Right kidney (tissue), 1 donor: ENCODE results near the gene ZNF148.

Experiments used
- DNase-seq: peaks from one replicate; pipeline ENCODE4 v3.0.0-alpha.2; 2016

Gene ZNF148

GRCh38 chr3:125287248-125287647 is 87.9 kb downstream of the ZNF148 start:
- no peak for DNase-seq

- no peak for DNase-seq
These were observed 93.7 kb downstream of the ZNF148 start for GRCh38 chr3:125281381-125281780.

- DNase-seq, result no peak
These were observed 94.3 kb downstream of the ZNF148 start for GRCh38 chr3:125280668-125281361.

- no peak for DNase-seq
These were observed 97.0 kb downstream of the ZNF148 start for GRCh38 chr3:125278155-125278554.

GRCh38 chr3:125271127-125271526 is 104.0 kb downstream of the ZNF148 start:
- no peak for DNase-seq

GRCh38 chr3:125267460-125267859 is 107.7 kb downstream of the ZNF148 start:
- DNase-seq, result no peak

GRCh38 chr3:125266971-125267370 is 108.2 kb downstream of the ZNF148 start:
- DNase-seq, result no peak

GRCh38 chr3:125262161-125262560 is 113.0 kb downstream of the ZNF148 start:
- DNase-seq, result no peak

- DNase-seq, result no peak
These were observed 114.1 kb downstream of the ZNF148 start for GRCh38 chr3:125261031-125261430.

GRCh38 chr3:125260158-125260557 is 115.0 kb downstream of the ZNF148 start:
- no peak for DNase-seq

- DNase-seq, result no peak
These were observed 117.6 kb downstream of the ZNF148 start for GRCh38 chr3:125257536-125257935.

GRCh38 chr3:125256675-125257074 is 118.5 kb downstream of the ZNF148 start:
- no peak for DNase-seq

- DNase-seq, result no peak
These were observed 124.2 kb downstream of the ZNF148 start for GRCh38 chr3:125250973-125251372.

GRCh38 chr3:125246237-125246636 is 128.9 kb downstream of the ZNF148 start:
- DNase-seq, result no peak

- no peak for DNase-seq
These were observed 129.6 kb downstream of the ZNF148 start for GRCh38 chr3:125245521-125245920.

- no peak for DNase-seq
These were observed 134.6 kb downstream of the ZNF148 start for GRCh38 chr3:125240496-125240895.

- no peak for DNase-seq
These were observed 135.9 kb downstream of the ZNF148 start for GRCh38 chr3:125239266-125239665.

- no peak for DNase-seq
These were observed 136.4 kb downstream of the ZNF148 start for GRCh38 chr3:125238759-125239158.

- no peak for DNase-seq
These were observed 138.7 kb downstream of the ZNF148 start for GRCh38 chr3:125236331-125236903.

GRCh38 chr3:125234831-125235230 is 140.3 kb downstream of the ZNF148 start:
- DNase-seq, result no peak

- DNase-seq, result no peak
These were observed 142.7 kb downstream of the ZNF148 start for GRCh38 chr3:125232401-125232800.

GRCh38 chr3:125231895-125232294 is 143.2 kb downstream of the ZNF148 start:
- DNase-seq, result no peak

- DNase-seq, result no peak
These were observed 145.4 kb downstream of the ZNF148 start for GRCh38 chr3:125229707-125230106.

GRCh38 chr3:125229168-125229567 is 146.0 kb downstream of the ZNF148 start:
- no peak for DNase-seq
